IMR-90 (cell line): ENCODE data around the gene NTRK2.

Source experiments
- CHD1 ChIP-seq: IDR thresholded peaks from 2 replicates; pipeline ENCODE4 v1.6.1; 2012; ENCODE audit warnings: low read depth, low read length, improper control_type of control experiment
- CTCF ChIP-seq: conservative IDR thresholded peaks from 2 replicates; pipeline ENCODE4 v1.5.1; 2012; ENCODE audit warnings: mild to moderate bottlenecking, low read depth, low read length, improper control_type of control experiment
- FOS ChIP-seq: fragments of 150-350 bp; IDR thresholded peaks from 2 replicates; pipeline ENCODE4 v1.6.1; 2016; ENCODE audit warnings: low read depth, low read length
- MAFK ChIP-seq: IDR thresholded peaks from 2 replicates; pipeline ENCODE4 v1.6.1; 2012; ENCODE audit warnings: low read depth, low read length, improper control_type of control experiment
- NFE2L2 ChIP-seq: fragments of 150-350 bp; IDR thresholded peaks from 2 replicates; pipeline ENCODE4 v1.6.1; 2016; ENCODE audit warnings: low read depth, mild to moderate bottlenecking, low read length
- RFX5 ChIP-seq: IDR thresholded peaks from 2 replicates; pipeline ENCODE4 v1.8.0; 2012; ENCODE audit warnings: low read depth, mild to moderate bottlenecking, low read length, moderate library complexity
- USF2 ChIP-seq: fragments of 150-350 bp; IDR thresholded peaks from 2 replicates; pipeline ENCODE4 v1.6.1; 2017; ENCODE audit warnings: mild to moderate bottlenecking, antibody characterized with exemption, low read length, low read depth

GRCh38 chr9:84940294-84940693 lies 270.8 kb downstream of the NTRK2 start:
- TF ChIP-seq CTCF (no peak), MAFK (no peak), NFE2L2 (no peak), RFX5 (no peak), FOS (no peak), USF2 (no peak), CHD1 (no peak)
